ENCODE data around the gene HPSE2. TPM values are rescaled to one million over a fixed set of nuclear protein-coding genes. Genes with fewer than 3 reads are reported as not detected.

Gene HPSE2
- total RNA-seq, 2 experiments from 2014 or later = not detected

DNA sequence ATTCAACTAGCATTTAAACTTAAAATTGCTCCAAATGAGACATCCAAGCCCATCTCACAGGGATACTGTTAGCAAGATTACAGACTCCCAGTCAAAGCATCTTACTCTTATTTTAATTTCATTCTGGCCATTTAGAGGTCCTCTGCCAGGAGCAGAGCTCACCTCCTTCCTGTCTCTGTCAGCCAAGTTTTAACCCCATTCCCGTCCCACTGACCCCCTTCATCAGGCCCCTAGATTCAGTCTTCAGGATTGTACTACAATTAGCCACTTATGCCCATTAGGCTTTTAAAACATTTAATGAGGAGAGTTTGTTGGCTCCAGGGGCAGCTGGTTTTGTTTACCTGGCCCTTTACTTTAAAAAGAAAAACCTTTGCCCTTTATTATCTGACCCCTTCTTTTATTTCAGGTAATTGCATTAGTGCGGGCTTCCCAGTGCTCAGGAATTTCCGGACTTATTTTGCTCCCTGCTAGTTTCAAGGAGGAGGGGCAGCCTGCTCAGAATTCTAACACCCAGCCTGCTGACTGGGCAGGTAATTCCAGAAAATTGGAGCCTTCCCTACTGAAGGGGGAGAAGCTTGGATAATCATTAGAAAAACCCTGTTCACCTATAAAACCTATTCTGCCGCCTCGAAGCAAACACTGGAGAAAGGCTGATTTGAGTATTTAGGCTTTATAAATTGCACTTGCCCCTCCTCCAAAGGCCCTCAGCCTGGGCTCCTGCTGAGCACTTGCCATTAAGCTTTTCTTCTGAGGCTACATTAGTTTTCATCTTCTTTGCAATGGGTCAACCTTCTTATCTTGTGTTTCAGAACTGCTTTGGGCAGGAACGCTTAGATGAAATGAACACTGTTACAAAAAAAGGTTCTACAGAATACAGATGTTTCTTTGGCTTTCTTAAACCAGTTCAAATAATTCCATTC lies 588.4 kb downstream of the HPSE2 start:
- no peak for DNase-seq
- H3K27me3 Mint-ChIP-seq = peaks cover 33% of the 10 kb centered on the region
- TF ChIP-seq, protein P1, sequence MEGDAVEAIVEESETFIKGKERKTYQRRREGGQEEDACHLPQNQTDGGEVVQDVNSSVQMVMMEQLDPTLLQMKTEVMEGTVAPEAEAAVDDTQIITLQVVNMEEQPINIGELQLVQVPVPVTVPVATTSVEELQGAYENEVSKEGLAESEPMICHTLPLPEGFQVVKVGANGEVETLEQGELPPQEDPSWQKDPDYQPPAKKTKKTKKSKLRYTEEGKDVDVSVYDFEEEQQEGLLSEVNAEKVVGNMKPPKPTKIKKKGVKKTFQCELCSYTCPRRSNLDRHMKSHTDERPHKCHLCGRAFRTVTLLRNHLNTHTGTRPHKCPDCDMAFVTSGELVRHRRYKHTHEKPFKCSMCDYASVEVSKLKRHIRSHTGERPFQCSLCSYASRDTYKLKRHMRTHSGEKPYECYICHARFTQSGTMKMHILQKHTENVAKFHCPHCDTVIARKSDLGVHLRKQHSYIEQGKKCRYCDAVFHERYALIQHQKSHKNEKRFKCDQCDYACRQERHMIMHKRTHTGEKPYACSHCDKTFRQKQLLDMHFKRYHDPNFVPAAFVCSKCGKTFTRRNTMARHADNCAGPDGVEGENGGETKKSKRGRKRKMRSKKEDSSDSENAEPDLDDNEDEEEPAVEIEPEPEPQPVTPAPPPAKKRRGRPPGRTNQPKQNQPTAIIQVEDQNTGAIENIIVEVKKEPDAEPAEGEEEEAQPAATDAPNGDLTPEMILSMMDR (IDR thresholded peaks at IDR 0.05) = no peak
- H3K9me3 Mint-ChIP-seq = no peaks in the 10 kb centered on the region
- H3K36me3 Mint-ChIP-seq (ENCODE audit: low read depth) = no peaks in the 10 kb centered on the region
- Histone ChIP-seq H3K27ac (ENCODE audit: low read depth in 1 of 2, low read length in 2 of 2) (no peak overlapping the region), H3K36me3 (ENCODE audit: insufficient read depth, low read length) (no peaks in the 10 kb centered on the region), H3K27me3 (ENCODE audit: control insufficient read depth in 1 of 2, insufficient read depth in 2 of 2, low read length in 2 of 2) (peaks cover 8 to 9% of the 10 kb centered on the region in 2 experiments), H3K4me1 (ENCODE audit: insufficient read depth, low read length) (no peaks in the 10 kb centered on the region), H3K4me3 (ENCODE audit: low read length) (no peak overlapping the region), H3K9me3 (ENCODE audit: control insufficient read depth in 1 of 2, insufficient read depth in 1 of 2, low read length in 2 of 2) (no peaks in the 10 kb centered on the region)
- no peak overlapping the region for H3K4me3 Mint-ChIP-seq
- H3K4me1 Mint-ChIP-seq (ENCODE audit: low read depth) = no peaks in the 10 kb centered on the region
- no peak for ATAC-seq (ENCODE audit: poor library complexity)
- intact Hi-C loops (cut with DNase I, micrococcal nuclease) = no loop called here
- CTCF ChIA-PET = no interaction called here
- POLR2A ChIA-PET = no interaction called here
- H3K27ac Mint-ChIP-seq = no peak overlapping the region

DNA sequence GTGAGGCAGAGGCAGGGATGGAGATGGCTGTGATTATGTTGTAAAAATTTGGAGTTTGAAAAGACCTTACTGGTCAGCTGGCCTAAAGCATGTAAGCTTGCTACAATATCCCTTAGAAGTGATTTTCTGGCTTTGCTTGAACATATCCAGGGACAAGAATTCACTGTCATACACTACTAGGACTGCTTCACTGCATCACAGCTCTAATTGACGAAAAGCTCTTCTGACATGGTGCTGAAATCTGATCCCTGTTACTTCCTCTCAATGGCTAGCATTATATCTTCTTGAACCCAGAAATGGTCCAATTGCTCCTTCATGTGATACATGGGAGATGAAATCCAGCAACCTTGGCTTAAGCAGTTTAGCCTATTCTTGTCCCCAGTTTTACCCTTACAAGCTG lies 591.2 kb downstream of the HPSE2 start:
- no peaks in the 10 kb centered on the region for H3K36me3 ChIP-seq (ENCODE audit: insufficient read depth, low read length)
- peaks cover 33% of the 10 kb centered on the region for H3K27me3 Mint-ChIP-seq
- no peak overlapping the region for H3K27ac Mint-ChIP-seq
- no peak for DNase-seq
- ChIA-PET POLR2A (no interaction called here), CTCF (no interaction called here)
- H3K4me1 Mint-ChIP-seq (ENCODE audit: low read depth) = no peaks in the 10 kb centered on the region
- H3K36me3 Mint-ChIP-seq (ENCODE audit: low read depth) = no peaks in the 10 kb centered on the region
- H3K4me3 ChIP-seq (ENCODE audit: low read length) = no peak overlapping the region
- H3K27me3 ChIP-seq (ENCODE audit: control insufficient read depth in 1 of 2, insufficient read depth in 2 of 2, low read length in 2 of 2) = peaks cover 8 to 9% of the 10 kb centered on the region in 2 experiments
- ATAC-seq (ENCODE audit: poor library complexity) = no peak
- no peaks in the 10 kb centered on the region for H3K4me1 ChIP-seq (ENCODE audit: insufficient read depth, low read length)
- intact Hi-C loops (cut with DNase I, micrococcal nuclease) = no loop called here
- no peaks in the 10 kb centered on the region for H3K9me3 ChIP-seq (ENCODE audit: control insufficient read depth in 1 of 2, insufficient read depth in 1 of 2, low read length in 2 of 2)
- H3K9me3 Mint-ChIP-seq = no peaks in the 10 kb centered on the region
- no peak overlapping the region for H3K4me3 Mint-ChIP-seq
- H3K27ac ChIP-seq (ENCODE audit: low read depth in 1 of 2, low read length in 2 of 2) = no peak overlapping the region
- TF ChIP-seq, protein P1 (IDR thresholded peaks at IDR 0.05) = no peak

DNA sequence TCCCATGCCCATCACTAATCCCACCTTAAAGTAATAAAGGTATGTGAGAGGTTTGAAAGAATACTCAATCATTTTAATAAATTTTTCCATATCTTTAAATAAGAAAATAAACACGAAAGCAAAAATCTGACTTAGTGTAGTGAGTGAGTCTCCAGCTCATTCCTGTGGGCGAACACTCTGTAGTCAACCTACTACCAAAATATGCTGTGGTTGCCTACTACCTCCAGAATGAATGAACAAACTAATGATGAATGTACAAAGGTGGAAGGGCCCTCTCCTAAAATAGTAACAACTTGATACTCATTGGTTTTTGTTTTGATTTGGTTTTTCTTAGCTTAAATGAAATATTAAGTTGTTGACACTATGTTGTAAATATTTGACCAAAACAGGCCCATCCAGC lies 593.4 kb downstream of the HPSE2 start:
- ChIA-PET CTCF (no interaction called here), POLR2A (no interaction called here)
- no peaks in the 10 kb centered on the region for H3K9me3 ChIP-seq (ENCODE audit: control insufficient read depth in 1 of 2, insufficient read depth in 1 of 2, low read length in 2 of 2)
- H3K4me3 ChIP-seq (ENCODE audit: low read length) = no peak overlapping the region
- H3K4me3 Mint-ChIP-seq = no peak overlapping the region
- ATAC-seq (ENCODE audit: poor library complexity) (no peak), DNase-seq (no peak)
- H3K36me3 ChIP-seq (ENCODE audit: insufficient read depth, low read length) = no peaks in the 10 kb centered on the region
- no peak overlapping the region for H3K27ac ChIP-seq (ENCODE audit: low read depth in 1 of 2, low read length in 2 of 2)
- H3K27me3 ChIP-seq (ENCODE audit: control insufficient read depth in 1 of 2, insufficient read depth in 2 of 2, low read length in 2 of 2) = peaks cover 4% of the 10 kb centered on the region in 2 experiments
- TF ChIP-seq, protein P1 (IDR thresholded peaks at IDR 0.05) = no peak
- no peak overlapping the region for H3K27ac Mint-ChIP-seq
- H3K4me1 Mint-ChIP-seq (ENCODE audit: low read depth) = no peaks in the 10 kb centered on the region
- H3K27me3 Mint-ChIP-seq = peaks cover 26% of the 10 kb centered on the region
- H3K36me3 Mint-ChIP-seq (ENCODE audit: low read depth) = no peaks in the 10 kb centered on the region
- intact Hi-C loops (cut with DNase I, micrococcal nuclease) = no loop called here
- no peaks in the 10 kb centered on the region for H3K9me3 Mint-ChIP-seq
- no peaks in the 10 kb centered on the region for H3K4me1 ChIP-seq (ENCODE audit: insufficient read depth, low read length)

Data from CD4-positive, alpha-beta T cell (primary cell).